ENCODE measurements around the gene SEC14L5. TPM values are rescaled to one million over a fixed set of nuclear protein-coding genes. Genes with fewer than 3 reads are reported as not detected.

The SEC14L5 gene
- total and polyA plus RNA-seq, 8 donors = 0.15 to 30.3 (median 0.38) TPM; not detected in 2

DNA sequence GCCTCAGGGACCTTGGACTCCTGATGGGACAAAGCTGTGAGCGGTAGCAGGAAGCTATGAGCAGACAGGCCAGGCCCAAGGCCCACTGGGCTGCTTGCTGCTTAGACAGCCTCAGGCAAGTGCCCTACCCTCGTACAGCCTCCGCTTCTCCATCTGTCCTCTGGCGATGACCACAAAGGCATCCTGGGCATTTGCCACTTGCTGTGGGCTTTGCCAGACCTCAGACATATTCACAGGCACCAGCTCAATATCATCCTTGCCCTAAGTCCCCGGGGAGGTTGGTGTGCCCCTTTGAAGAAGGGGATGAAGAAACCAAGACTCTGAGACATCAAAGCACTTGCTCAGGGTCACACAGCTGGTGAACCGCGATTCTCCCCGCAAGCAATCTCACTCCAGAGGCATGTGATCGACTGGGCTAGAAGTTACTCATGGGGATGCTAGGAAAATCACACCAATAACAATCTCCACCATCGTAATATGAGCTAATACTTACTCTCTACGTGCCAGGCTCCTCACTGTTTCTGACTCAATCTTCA lies 42.8 kb upstream of the SEC14L5 start:
- Histone ChIP-seq H3K27ac (no peak overlapping the region), H3K9me3 (no peaks in the 10 kb centered on the region), H3K4me3 (no peak overlapping the region), H3K36me3 (no peaks in the 10 kb centered on the region), H3K4me1 (peaks cover 0 to 23% (median 4%) of the 10 kb centered on the region in 4 donors), H3K27me3 (no peaks in the 10 kb centered on the region)
- intact Hi-C loops (cut with DNase I; ENCODE audit: low total_unique reads) = no loop called here
- TF ChIP-seq POLR2AphosphoS5 (IDR thresholded peaks at IDR 0.05) (no peak), EP300 (IDR thresholded peaks at IDR 0.05) (no peak), POLR2A (IDR thresholded peaks at IDR 0.05) (no peak)
- TF ChIP-seq, protein P1, sequence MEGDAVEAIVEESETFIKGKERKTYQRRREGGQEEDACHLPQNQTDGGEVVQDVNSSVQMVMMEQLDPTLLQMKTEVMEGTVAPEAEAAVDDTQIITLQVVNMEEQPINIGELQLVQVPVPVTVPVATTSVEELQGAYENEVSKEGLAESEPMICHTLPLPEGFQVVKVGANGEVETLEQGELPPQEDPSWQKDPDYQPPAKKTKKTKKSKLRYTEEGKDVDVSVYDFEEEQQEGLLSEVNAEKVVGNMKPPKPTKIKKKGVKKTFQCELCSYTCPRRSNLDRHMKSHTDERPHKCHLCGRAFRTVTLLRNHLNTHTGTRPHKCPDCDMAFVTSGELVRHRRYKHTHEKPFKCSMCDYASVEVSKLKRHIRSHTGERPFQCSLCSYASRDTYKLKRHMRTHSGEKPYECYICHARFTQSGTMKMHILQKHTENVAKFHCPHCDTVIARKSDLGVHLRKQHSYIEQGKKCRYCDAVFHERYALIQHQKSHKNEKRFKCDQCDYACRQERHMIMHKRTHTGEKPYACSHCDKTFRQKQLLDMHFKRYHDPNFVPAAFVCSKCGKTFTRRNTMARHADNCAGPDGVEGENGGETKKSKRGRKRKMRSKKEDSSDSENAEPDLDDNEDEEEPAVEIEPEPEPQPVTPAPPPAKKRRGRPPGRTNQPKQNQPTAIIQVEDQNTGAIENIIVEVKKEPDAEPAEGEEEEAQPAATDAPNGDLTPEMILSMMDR (IDR thresholded peaks at IDR 0.05) = no peak
- WGBS, 5 donors = 80 to 87% (median 82%) methylated on average over 11 of the region's 11 CpGs
- no peak for DNase-seq

DNA sequence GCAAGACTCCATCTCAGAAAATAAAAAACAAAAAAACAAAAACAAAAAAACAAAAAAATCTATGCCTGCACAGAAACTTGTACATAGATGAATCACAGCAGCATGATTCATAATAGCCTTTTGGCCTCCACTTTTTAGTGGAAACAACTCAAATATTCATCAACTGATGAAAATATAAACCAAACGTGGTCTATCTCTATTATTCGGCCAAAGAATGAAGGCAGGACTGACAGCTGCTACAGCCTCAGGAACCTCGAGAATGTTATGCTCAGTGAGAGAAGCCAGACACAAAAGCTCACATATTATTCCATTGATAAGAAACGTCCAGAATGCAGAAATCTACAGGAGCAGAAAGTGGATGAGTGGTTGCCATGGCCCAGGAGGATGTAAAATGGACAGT lies 41.0 kb upstream of the SEC14L5 start:
- no peak for DNase-seq
- no peak overlapping the region for H3K27ac ChIP-seq
- H3K4me1 ChIP-seq = peaks cover 0 to 22% (median 4%) of the 10 kb centered on the region in 4 donors
- peaks cover 0 to 4% (median 0%) of the 10 kb centered on the region in 3 donors for H3K27me3 ChIP-seq
- H3K9me3 ChIP-seq = no peaks in the 10 kb centered on the region
- H3K36me3 ChIP-seq = no peaks in the 10 kb centered on the region
- WGBS, 5 donors = 32 to 48% (median 39%) methylated on average over 4 of the region's 4 CpGs
- no peak overlapping the region for H3K4me3 ChIP-seq
- intact Hi-C loops (cut with DNase I; ENCODE audit: low total_unique reads) = no loop called here
- TF ChIP-seq EP300 (IDR thresholded peaks at IDR 0.05) = no peak
- no peak for TF ChIP-seq POLR2A (IDR thresholded peaks at IDR 0.05)
- TF ChIP-seq, protein P1 (IDR thresholded peaks at IDR 0.05) = no peak
- TF ChIP-seq POLR2AphosphoS5 (IDR thresholded peaks at IDR 0.05) = no peak

DNA sequence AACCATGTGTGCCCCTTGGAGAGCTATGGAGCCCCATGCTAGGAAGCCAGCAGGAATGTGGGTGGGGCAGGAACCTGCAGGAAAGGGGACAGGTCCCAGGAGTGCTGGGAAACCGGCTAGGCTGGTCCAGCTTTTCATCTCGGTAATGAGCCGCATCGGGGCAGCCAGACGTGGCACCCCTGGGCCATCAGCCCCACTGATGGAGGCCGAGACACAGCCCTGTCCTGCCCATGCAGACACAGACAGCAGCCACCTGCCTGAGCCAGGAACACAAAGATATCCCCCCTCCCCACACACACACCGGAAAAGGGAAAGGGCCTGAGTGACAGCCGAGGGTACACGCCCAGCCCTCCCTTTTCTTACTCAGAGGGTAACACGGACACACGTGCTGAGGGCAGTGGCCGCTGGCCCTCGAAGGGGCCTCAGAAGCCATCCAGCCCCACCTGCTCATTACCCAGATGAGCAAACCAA lies 39.3 kb upstream of the SEC14L5 start:
- intact Hi-C loops (cut with DNase I; ENCODE audit: low total_unique reads) = no loop called here
- H3K27ac ChIP-seq = peak overlapping the region in 2 of 5 donors; percentile 25 to 28
- peak in 1 of 3 donors; percentile 16 for TF ChIP-seq POLR2AphosphoS5 (IDR thresholded peaks at IDR 0.05)
- TF ChIP-seq, protein P1 (IDR thresholded peaks at IDR 0.05) = no peak
- TF ChIP-seq POLR2A (IDR thresholded peaks at IDR 0.05) = no peak
- TF ChIP-seq EP300 (IDR thresholded peaks at IDR 0.05) = no peak
- DNase-seq = peak; percentile 67 to 92
- H3K4me1 ChIP-seq = peaks cover 0 to 15% (median 4%) of the 10 kb centered on the region in 4 donors
- 17 to 39% (median 21%) methylated on average over 12 to 13 of the region's 13 CpGs for WGBS, 5 donors
- H3K27me3 ChIP-seq = peaks cover 0 to 4% (median 0%) of the 10 kb centered on the region in 3 donors
- no peaks in the 10 kb centered on the region for H3K36me3 ChIP-seq
- H3K4me3 ChIP-seq = no peak overlapping the region
- no peaks in the 10 kb centered on the region for H3K9me3 ChIP-seq

DNA sequence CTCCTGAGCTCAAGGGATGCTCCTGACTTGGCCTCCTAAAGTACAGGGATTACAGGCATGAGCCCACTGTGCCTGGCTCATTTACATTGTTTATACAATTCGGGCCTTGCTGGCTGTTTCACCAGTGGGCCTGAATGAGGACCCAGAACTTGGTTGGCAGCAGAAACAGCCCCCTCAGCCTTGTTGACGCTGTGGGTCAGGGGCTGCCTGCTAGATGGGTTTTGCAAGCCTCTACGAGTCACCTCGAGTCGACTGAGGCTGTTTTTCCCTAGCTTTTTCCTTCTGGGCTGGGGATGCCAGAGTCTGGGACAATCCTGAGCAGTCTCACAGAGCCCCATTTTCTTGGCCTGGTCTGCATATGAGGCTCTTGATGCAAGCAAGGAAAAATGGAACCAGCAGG lies 37.3 kb upstream of the SEC14L5 start:
- H3K36me3 ChIP-seq = no peaks in the 10 kb centered on the region
- intact Hi-C loops (cut with DNase I; ENCODE audit: low total_unique reads) = no loop called here
- no peak overlapping the region for H3K4me3 ChIP-seq
- DNase-seq = no peak
- H3K27me3 ChIP-seq = peaks cover 0 to 4% (median 0%) of the 10 kb centered on the region in 3 donors
- H3K4me1 ChIP-seq = peaks cover 10 to 32% (median 21%) of the 10 kb centered on the region in 4 donors
- WGBS, 5 donors = 77 to 83% (median 83%) methylated on average over 5 of the region's 5 CpGs
- TF ChIP-seq EP300 (IDR thresholded peaks at IDR 0.05) = no peak
- no peak for TF ChIP-seq POLR2AphosphoS5 (IDR thresholded peaks at IDR 0.05)
- TF ChIP-seq, protein P1 (IDR thresholded peaks at IDR 0.05) = no peak
- no peak overlapping the region for H3K27ac ChIP-seq
- H3K9me3 ChIP-seq = no peaks in the 10 kb centered on the region
